HFFc6 (cell line): ENCODE data around the gene KPNB1. TPM values are rescaled to one million over a fixed set of nuclear protein-coding genes. Genes with fewer than 3 reads are reported as not detected.

Source experiments
- DNase-seq: peaks from one replicate; pipeline ENCODE4 v3.0.0-alpha.2; 2018
- H3K27ac Mint-ChIP-seq: 2 replicates; pipeline ENCODE4 v1.8.0; 2020; ENCODE audit warnings: mild to moderate bottlenecking, mixed read lengths
- H3K27me3 Mint-ChIP-seq: 2 replicates; pipeline ENCODE4 v1.8.0; 2021; ENCODE audit warnings: mild to moderate bottlenecking, moderate library complexity, mixed read lengths; ENCODE audit not compliant: insufficient read depth
- H3K36me3 Mint-ChIP-seq: 2 replicates; pipeline ENCODE4 v1.8.0; 2021; ENCODE audit warnings: low read depth, mixed read lengths
- H3K4me1 Mint-ChIP-seq: 2 replicates; pipeline ENCODE4 v1.8.0; 2020; ENCODE audit warnings: low read depth, mixed read lengths
- H3K4me3 Mint-ChIP-seq: 2 replicates; pipeline ENCODE4 v1.8.0; 2020; ENCODE audit warnings: mild to moderate bottlenecking, moderate library complexity, mixed read lengths
- H3K9me3 Mint-ChIP-seq: 2 replicates; pipeline ENCODE4 v1.8.0; 2020; ENCODE audit warnings: mild to moderate bottlenecking, mixed read lengths
- CTCF ChIP-seq: fragments of 200-600 bp; sonication (generic); IDR thresholded peaks from 2 replicates; pipeline ENCODE4 v1.5.0; 2021; ENCODE audit warnings: antibody characterized with exemption, mild to moderate bottlenecking
- total RNA-seq, 6 experiments: library from RNA; stranded (reverse); fragmentation: NEBNext Ultra II Directional; extraction: Animal tissue kit (Norgen Biotek cat#: 25700); gene quantifications; 2 replicates in 1 of 6; 3 replicates in 5 of 6; pipeline ENCODE4 v1.2.3, GENCODE V29; 2021

Gene KPNB1
- total RNA-seq, 6 experiments from 2014 or later = 439 to 580 (median 549) TPM

- DNase-seq = no peak
- no peak overlapping the region; the same call in 1 of the 2 replicates for H3K27ac Mint-ChIP-seq
- H3K4me3 Mint-ChIP-seq = no peak overlapping the region
- H3K36me3 Mint-ChIP-seq = peaks cover 43% of the 10 kb centered on the region
- no peaks in the 10 kb centered on the region for H3K27me3 Mint-ChIP-seq
- TF ChIP-seq CTCF = no peak
- H3K4me1 Mint-ChIP-seq = peaks cover 6% of the 10 kb centered on the region; the same call in 1 of the 2 replicates
- no peaks in the 10 kb centered on the region for H3K9me3 Mint-ChIP-seq
These were observed 15.9 kb downstream of the KPNB1 start for GRCh38 chr17:47665655-47666054.

- Mint-ChIP-seq H3K9me3 (no peaks in the 10 kb centered on the region), H3K27ac (no peak overlapping the region), H3K36me3 (peaks cover 56% of the 10 kb centered on the region), H3K4me3 (no peak overlapping the region), H3K27me3 (no peaks in the 10 kb centered on the region), H3K4me1 (peaks cover 6% of the 10 kb centered on the region; the same call in 1 of the 2 replicates)
- no peak for TF ChIP-seq CTCF
- DNase-seq = no peak
These were observed 19.4 kb downstream of the KPNB1 start for GRCh38 chr17:47669081-47669480.

DNA sequence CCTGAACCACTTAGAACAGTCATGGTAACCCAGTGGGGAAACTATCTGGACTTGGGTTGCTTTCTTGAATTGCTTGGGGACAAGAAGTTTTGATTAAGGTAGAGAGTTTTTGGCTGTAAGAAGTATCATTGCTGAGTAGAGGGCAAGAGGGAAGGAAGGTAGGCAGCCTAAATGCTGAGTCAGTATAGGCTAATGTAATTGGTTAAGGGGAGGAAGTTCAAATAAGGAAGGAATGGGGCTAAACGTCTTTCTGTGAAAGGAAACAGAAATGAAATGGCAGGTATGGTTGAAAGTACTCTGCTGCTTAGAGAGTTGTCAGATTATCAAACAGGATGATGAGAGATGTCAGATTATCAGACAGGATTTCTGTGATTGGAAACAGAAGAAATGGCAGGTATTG lies 20.3 kb downstream of the KPNB1 start:
- Mint-ChIP-seq H3K4me3 (no peak overlapping the region), H3K27me3 (no peaks in the 10 kb centered on the region), H3K4me1 (no peaks in the 10 kb centered on the region), H3K27ac (peak overlapping the region; percentile 14), H3K9me3 (no peaks in the 10 kb centered on the region), H3K36me3 (peaks cover 61% of the 10 kb centered on the region)
- no peak for TF ChIP-seq CTCF
- no peak for DNase-seq

GRCh38 chr17:47674499-47674898 lies 24.8 kb downstream of the KPNB1 start:
- H3K27ac Mint-ChIP-seq = peak overlapping the region; percentile 29; the same call in 1 of the 2 replicates
- H3K36me3 Mint-ChIP-seq = peaks cover 68% of the 10 kb centered on the region
- no peaks in the 10 kb centered on the region for H3K27me3 Mint-ChIP-seq

GRCh38 chr17:47675380-47676198 lies 25.9 kb downstream of the KPNB1 start:
- TF ChIP-seq CTCF = no peak
- peaks cover 7% of the 10 kb centered on the region for H3K4me1 Mint-ChIP-seq
- H3K9me3 Mint-ChIP-seq = no peaks in the 10 kb centered on the region
- H3K36me3 Mint-ChIP-seq = peaks cover 67% of the 10 kb centered on the region
- H3K27ac Mint-ChIP-seq = no peak overlapping the region
- H3K4me3 Mint-ChIP-seq = no peak overlapping the region
- no peaks in the 10 kb centered on the region for H3K27me3 Mint-ChIP-seq
- DNase-seq = no peak

More at GRCh38 chr17:47674499-47674898, 24.8 kb downstream of the KPNB1 start:
- DNase-seq = no peak
- no peak for TF ChIP-seq CTCF
- no peaks in the 10 kb centered on the region for H3K9me3 Mint-ChIP-seq
- no peaks in the 10 kb centered on the region for H3K4me1 Mint-ChIP-seq
- H3K4me3 Mint-ChIP-seq = no peak overlapping the region
